ENCODE measurements around the gene IKBKG.

DNA sequence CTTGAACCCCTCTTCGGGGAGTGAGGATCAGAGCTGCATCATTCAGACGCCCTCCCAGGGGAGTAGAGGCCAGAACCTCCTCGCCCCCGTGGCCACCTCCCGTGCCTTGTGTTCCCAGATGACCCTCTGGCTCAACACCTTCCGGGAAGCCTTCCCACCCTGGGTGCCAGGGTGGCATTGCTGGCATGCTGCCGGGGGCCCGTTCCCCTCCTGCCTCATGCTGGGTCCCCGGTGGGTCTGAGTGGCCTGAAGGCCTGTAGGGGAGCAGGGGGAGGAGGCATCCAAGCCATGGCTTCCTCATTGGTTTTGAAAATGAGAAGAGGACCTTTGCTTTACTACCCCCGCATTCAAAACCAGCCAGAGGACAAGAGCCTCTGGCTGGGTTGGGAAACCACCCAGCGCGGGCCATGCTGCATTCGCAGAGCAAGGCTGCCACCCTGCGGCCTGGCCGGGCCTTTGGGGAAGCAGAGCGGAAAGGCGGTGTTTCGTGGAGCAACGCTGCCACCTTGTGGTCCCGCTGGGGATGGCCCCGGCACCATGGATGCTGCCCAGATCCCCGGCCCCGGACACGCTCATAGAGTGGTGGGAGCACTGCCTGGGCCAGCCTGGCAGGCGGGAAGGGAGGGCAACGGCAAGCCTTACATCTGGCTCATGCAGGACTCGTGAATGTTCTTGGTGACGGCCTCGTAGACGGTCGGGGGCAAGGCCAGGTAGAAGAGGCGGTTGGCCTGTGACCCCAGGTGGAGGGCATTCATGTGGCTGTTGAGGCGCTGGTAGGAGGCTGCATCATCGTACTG is 12.7 kb upstream of the IKBKG start:
- no peak for TF ChIP-seq YY1 (IDR thresholded peaks at IDR 0.05; ENCODE audit: low read depth)
- TF ChIP-seq TCF12 (IDR thresholded peaks at IDR 0.05; ENCODE audit: low read depth): no peak
- TF ChIP-seq TAF1 (IDR thresholded peaks at IDR 0.05; ENCODE audit: low read depth): no peak

All from Ishikawa (cell line).